Caki2 (cell line): ENCODE data around the gene PAK6. TPM values are rescaled to one million over a fixed set of nuclear protein-coding genes. Genes with fewer than 3 reads are reported as not detected.

Experiments used
- DNase-seq: peaks from one replicate; pipeline ENCODE4 v3.0.0-alpha.2; 2015; ENCODE audit warnings: low read depth
- in situ Hi-C: cut with HindIII; loops from 2 replicates; pipeline ENCODE4 v1.10.0; 2016; ENCODE audit warnings: low sequenced_read_pairs, low pct_unique_long_range_greater_than_20kb, mixed read lengths
- total RNA-seq: library from RNA; depleted of rRNA; stranded (reverse); fragments of >200 nt; shearing (Covaris generic); gene quantifications from 2 replicates; pipeline ENCODE4 v1.2.3, GENCODE V29; 2014; ENCODE audit warnings: low replicate concordance

The PAK6 gene
- total RNA-seq, 1 experiment from 2014 or later, result not detected

- no peak for DNase-seq
- in situ Hi-C loops, result no loop called here
Observed at GRCh38 chr15:40270246-40270995, 31.6 kb downstream of the PAK6 start.

- DNase-seq, result no peak
- in situ Hi-C loops, result no loop called here
Observed at GRCh38 chr15:40271685-40272484, 33.0 kb downstream of the PAK6 start.

GRCh38 chr15:40272485-40273056 lies 33.7 kb downstream of the PAK6 start:
- no peak for DNase-seq
- in situ Hi-C loops, result no loop called here

DNA sequence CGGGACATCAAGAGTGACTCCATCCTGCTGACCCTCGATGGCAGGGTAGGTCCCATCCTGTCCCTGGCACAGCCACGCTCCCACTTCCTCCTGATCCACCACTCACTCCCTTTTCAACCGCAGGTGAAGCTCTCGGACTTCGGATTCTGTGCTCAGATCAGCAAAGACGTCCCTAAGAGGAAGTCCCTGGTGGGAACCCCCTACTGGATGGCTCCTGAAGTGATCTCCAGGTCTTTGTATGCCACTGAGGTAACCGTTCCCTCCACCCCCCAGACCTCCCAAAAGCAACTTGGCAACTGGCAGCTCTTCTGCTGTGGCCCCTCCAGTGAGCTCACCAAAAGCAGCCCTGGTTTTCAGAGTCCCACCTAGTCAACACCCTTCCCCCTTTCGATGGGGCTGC lies 34.6 kb downstream of the PAK6 start:
- in situ Hi-C loops, result no loop called here
- no peak for DNase-seq

GRCh38 chr15:40274350-40275274 lies 35.7 kb downstream of the PAK6 start:
- in situ Hi-C loops, result no loop called here
- peak; percentile 66 for DNase-seq

DNA sequence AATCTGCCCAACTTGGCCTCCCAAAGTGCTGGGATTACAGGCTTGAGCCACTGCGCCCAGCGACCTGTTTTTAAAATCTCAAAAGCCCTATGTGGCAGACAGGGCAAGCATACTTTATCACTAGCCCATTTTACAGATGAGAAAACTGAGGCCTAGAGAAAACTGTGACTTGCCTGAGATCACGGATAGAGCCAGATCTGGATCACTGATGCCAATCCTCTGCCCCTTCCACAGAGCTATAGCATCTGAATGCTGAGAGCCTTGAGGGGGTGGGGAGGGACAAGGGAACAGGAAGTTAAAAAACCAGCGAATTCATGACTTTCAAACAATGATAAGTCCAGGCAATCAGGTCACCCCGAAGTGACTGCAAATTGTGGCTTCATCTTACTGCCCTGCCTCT lies 36.7 kb downstream of the PAK6 start:
- in situ Hi-C loops, result no loop called here
- no peak for DNase-seq

DNA sequence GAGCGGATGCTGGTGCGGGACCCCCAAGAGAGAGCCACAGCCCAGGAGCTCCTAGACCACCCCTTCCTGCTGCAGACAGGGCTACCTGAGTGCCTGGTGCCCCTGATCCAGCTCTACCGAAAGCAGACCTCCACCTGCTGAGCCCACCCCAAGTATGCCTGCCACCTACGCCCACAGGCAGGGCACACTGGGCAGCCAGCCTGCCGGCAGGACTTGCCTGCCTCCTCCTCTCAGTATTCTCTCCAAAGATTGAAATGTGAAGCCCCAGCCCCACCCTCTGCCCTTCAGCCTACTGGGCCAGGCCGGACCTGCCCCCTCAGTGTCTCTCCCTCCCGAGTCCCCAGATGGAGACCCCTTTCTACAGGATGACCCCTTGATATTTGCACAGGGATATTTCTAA lies 37.1 kb downstream of the PAK6 start:
- DNase-seq, result no peak
- in situ Hi-C loops, result no loop called here

DNA sequence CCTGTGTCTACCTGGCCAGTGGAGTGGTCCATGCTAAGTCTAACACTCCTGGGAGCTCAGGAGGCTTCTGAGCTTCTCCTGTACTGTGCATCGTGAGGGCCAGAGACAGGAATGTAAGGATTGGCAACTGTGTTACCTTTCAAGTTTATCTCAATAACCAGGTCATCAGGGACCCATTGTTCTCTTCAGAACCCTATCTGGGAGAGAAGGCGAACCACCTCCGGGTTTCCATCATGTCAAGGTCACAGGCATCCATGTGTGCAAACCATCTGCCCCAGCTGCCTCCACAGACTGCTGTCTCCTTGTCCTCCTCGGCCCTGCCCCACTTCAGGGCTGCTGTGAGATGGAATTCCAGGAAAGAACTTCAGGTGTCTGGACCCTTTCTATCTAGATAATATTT lies 38.1 kb downstream of the PAK6 start:
- in situ Hi-C loops, result no loop called here
- DNase-seq, result no peak

DNA sequence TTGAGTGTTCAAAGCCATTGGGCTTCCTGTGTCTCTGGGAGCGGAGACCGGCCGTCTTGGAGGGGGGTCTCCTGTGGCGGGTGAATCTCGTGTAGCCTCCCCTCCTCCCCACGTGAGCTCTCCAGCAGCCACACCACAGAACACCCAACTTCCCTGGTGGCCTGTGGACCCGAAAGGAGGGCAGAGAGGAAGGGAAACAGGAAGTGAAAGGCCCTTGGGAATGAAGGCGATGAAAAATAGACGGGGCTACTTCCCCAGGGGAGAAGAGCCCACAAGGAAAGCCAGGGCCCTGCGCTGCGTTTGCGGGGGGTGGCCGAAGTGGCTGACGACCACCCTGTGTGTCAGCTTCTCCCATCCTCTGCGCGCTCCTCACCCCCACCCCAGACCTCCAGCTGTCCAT lies 38.6 kb downstream of the PAK6 start:
- DNase-seq, result no peak
- in situ Hi-C loops, result no loop called here

DNA sequence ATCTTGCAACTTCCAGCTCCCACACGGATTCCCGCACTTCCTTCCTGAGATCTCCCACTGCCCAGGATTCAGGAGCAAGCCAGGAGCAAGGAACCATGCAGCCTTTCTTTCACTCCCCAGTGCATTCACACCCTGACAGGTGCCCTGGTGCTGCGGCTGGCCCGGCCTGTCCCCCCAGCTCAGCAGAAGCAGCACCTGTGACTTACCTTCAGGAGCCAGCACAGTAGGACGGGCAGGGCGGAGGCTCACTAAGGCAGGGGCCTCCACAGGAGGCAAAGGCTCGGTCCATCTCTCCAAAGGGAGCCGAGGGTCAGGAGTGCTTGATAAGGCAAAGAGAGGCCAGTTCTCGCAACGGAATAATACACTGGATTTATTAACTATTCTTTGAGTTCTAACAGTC lies 39.2 kb downstream of the PAK6 start:
- in situ Hi-C loops, result no loop called here
- DNase-seq, result no peak

DNA sequence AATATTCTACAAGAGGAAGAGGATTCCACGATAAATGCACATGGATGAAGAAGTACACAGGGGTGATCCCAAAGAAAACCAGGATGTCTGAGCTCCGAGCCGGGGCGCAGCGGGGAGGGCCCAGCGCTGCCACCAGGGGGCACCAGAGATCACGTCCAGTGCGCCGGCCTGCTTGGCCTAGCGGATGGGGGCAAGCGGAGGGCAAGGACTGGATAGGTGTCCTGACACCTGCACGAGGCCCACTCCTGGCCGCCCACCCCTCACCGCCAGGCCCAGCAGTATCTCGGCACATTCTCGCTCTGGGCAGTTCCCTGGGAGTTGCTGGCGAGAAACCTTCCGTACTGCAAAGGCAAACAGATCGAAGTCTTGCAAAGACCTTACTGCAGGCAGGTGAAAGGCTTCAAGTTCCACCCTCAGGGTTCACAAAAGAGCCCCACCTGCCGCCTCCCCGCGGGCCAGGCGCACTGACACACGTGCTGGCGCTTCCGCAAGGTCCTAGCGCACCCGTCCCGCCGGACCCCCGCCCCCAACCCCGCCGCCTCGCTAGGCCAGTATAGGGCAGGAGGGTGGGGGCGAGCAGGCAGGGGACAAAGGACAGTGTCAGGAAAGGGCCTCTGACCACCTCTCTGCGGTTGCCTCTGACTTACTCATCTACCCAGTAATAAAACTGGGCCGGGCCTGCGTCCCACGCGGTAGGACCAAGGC lies 40.7 kb downstream of the PAK6 start:
- in situ Hi-C loops, result no loop called here
- peak; percentile 34 for DNase-seq

- DNase-seq, result no peak
- in situ Hi-C loops, result no loop called here
Observed at GRCh38 chr15:40280260-40281056, 41.6 kb downstream of the PAK6 start.

GRCh38 chr15:40281057-40281800 lies 42.4 kb downstream of the PAK6 start:
- in situ Hi-C loops, result no loop called here
- no peak for DNase-seq

DNA sequence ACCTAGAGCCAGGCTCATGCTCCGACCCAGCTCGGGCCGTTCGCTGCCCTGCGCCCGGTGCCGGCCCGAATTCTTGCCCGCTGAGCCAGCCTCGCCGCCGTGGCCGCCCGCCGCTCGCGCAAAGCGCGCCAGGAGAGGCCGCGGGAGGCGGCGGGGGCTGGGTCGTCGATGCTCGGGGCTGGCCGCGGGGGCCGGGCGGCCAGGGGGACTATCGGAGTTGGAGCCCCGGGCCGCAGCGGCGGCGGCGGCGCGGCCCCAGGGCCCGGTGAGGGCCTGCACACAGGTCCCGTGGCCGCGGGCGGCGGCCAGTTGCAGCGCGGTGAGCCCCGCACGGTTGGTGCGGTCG lies 42.9 kb downstream of the PAK6 start:
- DNase-seq, result no peak
- in situ Hi-C loops, result no loop called here

GRCh38 chr15:40282147-40282868 lies 43.4 kb downstream of the PAK6 start:
- peak; percentile 50 for DNase-seq
- in situ Hi-C loops, result no loop called here
